ENCODE data around the gene CELF4.

Gene CELF4

GRCh38 chr18:37348729-37349128 is 216.9 kb downstream of the CELF4 start:
- DNase-seq (ENCODE audit: low spot score) = no peak

GRCh38 chr18:37346048-37346447 is 219.6 kb downstream of the CELF4 start:
- DNase-seq (ENCODE audit: low spot score) = no peak

DNA sequence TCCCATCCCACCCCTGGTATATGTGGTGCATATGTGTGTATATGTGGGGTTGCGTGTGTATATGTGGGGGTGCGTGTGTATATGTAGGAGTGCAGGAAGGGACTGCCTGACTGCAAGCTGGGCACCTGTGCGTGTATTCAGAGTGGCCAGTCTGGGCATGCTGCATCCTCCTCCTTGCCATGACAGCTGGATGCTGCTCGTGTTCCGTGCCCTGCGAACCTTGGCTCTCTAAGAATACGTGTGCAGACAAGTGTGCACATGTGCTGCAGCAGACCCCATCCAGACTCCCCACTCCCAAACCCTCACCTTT is 222.1 kb downstream of the CELF4 start:
- no peak for DNase-seq (ENCODE audit: low spot score)

- no peak for DNase-seq (ENCODE audit: low spot score)
These were observed 224.0 kb downstream of the CELF4 start for GRCh38 chr18:37341473-37342086.

- DNase-seq (ENCODE audit: low spot score) = no peak
These were observed 224.6 kb downstream of the CELF4 start for GRCh38 chr18:37341016-37341415.

GRCh38 chr18:37339701-37340215 is 225.8 kb downstream of the CELF4 start:
- DNase-seq (ENCODE audit: low spot score) = no peak

DNA sequence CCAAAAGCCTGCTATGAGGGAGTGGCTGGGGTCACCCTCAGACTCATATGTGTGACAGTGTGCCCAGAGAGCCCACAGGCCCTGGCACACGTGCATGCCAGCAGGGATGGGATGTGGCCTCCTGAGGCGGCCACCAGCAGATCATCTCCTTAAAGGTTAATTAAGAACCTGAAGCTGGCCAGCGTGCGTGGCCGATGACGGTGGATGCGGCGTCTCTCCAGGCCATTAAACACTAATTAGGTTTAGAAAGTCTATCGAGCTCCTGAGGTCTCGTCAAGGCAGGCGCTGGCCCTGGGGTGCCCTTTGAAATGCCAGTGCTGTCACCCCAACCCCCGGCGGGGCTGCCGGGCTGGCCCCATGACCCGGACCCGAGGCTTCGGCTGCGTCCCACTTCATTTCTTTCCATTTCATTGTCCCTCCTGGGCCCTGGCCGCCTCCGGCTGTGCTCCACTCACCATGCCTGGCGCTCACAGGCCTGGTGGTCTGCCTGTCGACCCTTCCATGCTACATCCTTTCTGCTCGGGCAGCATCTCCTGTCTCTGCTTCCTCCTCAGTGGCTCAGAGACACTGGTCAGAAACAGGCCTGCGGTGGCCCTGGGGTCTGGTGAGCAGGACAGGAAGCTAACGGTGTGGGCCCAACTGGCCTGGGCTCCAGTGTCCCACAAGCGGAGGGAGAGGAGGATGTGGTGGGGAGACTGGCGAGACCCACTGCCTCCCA is 228.9 kb downstream of the CELF4 start:
- DNase-seq (ENCODE audit: low spot score) = no peak

- DNase-seq (ENCODE audit: low spot score) = no peak
These were observed 230.2 kb downstream of the CELF4 start for GRCh38 chr18:37335409-37335736.

DNA sequence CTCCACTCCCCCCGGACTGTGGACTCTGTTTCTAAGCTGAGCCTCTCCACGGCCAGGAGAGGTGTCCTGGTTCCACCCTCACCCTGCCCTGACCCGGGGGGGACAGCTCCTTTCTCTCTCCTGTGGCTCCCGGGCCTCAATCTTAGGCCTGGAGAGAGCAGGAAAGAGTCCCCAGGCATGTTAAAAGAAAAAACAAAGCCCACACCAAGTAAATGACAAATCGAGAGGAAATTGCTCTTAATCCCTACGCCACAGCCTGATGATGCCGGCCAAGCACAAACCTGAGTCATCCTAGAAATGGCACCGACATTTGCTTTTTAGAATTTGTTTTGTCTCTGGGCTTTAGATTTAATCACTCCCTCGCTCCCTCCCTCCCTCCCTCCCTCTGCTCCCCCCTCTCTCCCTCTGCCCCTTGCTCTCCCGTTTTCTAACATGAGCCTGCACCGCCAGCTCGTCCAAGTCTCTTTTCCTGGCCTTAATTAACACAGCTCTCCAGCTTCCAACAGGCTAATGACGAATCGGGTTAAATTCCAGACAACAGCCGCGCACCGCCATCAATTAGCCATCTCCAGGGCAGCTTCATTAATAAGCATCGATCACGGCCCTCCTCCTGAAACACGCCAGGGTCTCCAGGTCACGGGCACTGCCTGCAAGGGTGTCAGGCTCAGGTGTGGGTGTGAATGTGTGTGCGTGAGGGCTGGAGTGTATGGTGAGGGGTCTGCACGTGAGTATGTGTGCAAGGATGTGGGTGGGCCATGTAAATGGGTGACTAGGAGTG is 230.8 kb downstream of the CELF4 start:
- peak; percentile 40 for DNase-seq (ENCODE audit: low spot score)

- no peak for DNase-seq (ENCODE audit: low spot score)
These were observed 232.8 kb downstream of the CELF4 start for GRCh38 chr18:37332628-37333420.

DNA sequence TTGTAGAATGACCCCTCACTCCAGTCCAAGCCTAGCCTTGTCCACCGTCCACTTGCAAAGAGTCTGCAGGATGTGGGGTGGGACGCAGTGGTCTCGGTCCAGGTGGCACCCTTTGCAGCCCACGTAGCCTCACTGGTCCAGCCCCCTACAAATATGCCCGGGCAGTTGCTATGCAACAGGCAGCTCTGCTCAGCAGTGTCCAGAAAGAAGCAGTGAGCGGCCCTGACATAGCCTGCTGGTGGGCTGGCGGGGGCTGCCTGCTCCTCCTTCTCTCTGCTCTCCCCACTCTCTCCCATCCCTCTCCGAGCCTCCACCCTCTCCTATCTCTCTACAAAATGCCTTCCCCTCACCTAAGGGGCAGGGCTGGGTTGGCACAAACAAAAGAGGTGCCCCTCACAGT is 233.4 kb downstream of the CELF4 start:
- no peak for DNase-seq (ENCODE audit: low spot score)

DNA sequence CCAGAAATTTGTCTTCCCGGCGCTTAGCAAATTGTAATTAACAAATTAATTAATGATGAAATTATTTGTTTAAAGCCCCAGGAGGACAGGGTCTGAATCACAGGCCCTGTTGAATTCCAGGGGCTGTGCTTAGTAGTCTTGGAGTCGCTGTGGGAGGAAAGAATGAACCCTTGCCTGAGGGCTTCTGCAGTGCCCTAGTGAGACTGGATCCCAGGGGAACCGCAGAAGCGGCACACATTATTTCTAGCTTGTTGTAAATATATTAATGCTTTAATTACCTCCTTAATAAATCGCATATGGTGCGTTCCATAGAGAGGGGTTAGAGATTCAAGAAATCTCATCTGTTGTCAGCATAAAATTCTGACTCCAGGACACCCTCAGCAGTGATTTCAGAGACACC is 235.4 kb downstream of the CELF4 start:
- no peak for DNase-seq (ENCODE audit: low spot score)

DNA sequence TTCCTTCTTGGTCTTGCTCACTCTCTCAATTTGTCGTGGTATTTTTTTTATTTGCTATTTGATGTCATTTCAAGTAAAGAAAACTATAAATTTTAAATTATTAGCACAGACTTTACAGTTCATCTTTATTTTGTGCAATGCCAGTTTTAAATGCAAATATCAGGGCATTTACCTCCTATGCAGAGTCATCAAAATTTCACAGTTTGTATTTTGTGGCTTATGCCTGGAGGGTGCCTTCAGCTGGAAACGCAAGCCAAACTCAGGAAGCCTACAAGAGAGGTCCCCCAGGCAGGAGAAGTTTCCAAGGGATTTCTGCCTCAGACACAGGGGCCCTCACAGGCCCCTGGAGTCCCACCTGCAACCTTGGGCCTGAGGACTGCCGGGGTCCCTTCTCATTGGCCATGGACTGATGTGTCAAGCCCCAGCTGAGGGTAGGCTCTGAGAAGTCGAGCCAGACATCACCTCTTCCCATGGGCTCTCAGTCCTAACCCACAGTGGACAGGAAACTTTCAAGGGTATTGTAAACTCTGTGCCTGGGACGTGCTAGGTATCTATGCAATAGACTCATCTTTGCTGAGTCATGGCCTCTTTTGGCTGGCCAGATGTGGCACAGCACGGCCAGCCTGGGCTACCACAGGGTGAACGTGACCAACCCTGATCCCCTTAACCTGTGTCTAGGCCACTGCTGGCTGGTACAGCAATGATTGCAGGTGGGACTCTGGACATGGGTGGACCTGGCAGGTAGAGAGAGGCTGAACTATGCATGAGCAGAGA is 236.5 kb downstream of the CELF4 start:
- no peak for DNase-seq (ENCODE audit: low spot score)

GRCh38 chr18:37327063-37327577 is 238.5 kb downstream of the CELF4 start:
- DNase-seq (ENCODE audit: low spot score) = no peak

- peak; percentile 63 for DNase-seq (ENCODE audit: low spot score)
These were observed 243.0 kb downstream of the CELF4 start for GRCh38 chr18:37322492-37323035.

DNA sequence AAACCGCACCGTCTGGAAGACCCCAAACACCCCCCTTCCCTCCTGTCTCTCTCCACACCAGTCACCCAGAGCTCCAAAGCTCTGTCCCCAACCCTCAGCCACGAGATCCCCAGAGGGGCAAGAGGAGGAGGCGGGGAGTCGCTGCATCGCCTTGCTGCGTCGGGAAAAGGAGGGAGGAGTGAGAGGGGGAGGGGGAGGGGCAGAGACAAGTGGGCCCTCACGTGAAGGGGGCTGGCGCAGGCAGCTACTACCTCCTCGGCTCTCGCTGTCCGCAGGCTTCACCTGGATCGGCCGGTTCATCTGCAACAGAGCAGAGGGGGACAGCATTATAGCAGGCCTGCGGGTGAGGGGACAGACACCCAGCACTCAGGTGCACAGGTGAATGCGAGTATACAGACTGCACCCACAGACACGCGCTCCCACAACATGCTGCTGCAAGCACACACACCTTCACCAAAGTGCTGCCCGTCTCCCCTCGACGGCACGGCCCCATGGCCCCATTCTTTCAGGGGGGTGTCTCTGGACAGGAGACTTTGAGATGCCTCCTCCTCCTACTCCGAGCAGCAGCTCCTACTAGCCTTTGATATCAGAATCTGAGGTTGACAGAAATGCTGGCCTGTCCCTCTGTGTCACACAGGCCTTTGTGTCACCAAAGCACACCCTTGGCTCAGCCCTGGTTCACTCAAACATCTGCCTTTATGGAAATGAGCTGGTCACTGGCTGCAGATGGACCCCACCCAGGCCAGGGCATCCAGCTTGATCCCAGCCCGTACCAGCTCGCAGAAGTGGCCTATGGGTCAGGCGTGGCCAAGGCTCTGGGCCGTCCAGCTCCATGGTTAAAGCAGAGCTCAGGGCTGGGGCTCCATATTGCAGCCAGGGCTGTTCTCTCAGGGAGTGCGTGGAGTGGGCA is 243.8 kb downstream of the CELF4 start:
- no peak for DNase-seq (ENCODE audit: low spot score)

DNA sequence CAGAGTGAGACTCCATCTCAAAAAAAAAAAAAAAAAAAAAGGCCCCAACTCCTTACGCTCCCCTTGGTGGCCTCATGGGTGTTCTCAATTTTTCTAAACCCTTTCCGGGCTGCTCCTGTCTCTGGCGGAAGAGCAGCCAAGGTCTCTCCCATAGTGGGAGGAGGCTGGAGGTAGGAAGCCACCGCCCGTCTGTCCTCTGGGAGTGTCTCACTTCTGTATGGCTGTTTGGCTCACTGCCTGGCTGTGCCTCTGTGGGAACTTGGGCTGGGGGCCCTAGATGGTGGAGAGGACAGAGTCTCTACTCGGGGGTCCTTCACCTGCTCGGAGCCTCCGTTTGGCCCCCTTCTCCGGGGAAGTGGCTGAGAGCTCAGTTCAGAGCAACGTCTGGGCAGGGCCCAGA is 245.3 kb downstream of the CELF4 start:
- DNase-seq (ENCODE audit: low spot score) = no peak

- DNase-seq (ENCODE audit: low spot score) = no peak
These were observed 246.9 kb downstream of the CELF4 start for GRCh38 chr18:37318360-37319355.

- DNase-seq (ENCODE audit: low spot score) = no peak
These were observed 248.1 kb downstream of the CELF4 start for GRCh38 chr18:37317486-37317885.
